GM20431 (cell line): Measurements from ENCODE around the gene MEF2D.

Experiments
- in situ Hi-C: fragments of 300-500 bp; cut with MseI, MboI; formaldehyde crosslinking; loops from one replicate; pipeline ENCODE4 v1.15.0; 2020; ENCODE audit warnings: low sequenced_read_pairs; ENCODE audit not compliant: unreplicated experiment

The MEF2D gene

GRCh38 chr1:156500543-156500792 lies at the start of gene MEF2D:
TSS of gene MEF2D (minus strand) at chr1:156500775. CDS start at chr1:156483292, 17,483 bp downstream.
- in situ Hi-C loops = no loop called here

DNA sequence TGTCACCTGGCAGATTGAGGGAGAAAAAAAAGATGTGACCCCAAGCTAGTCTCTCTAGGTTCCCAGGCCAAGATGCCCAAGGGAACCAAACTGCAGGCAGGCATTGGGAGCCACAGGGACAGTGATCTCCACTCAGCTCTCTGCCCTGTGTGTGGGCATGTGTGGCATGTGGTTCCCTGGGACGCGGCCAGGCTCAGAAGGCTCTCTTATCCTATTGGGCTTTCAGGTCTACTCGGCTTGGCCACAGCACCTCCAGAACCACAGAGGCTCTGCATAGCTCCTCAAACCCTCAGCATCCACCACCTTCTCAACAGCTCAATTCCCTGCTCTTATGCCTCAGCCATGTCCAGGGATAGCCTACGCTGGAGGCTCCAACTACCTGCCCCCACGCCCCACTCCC lies 49.8 kb upstream of the MEF2D start:
- in situ Hi-C loops = no loop called here

GRCh38 chr1:156549831-156550230 lies 49.3 kb upstream of the MEF2D start:
- in situ Hi-C loops = no loop called here

DNA sequence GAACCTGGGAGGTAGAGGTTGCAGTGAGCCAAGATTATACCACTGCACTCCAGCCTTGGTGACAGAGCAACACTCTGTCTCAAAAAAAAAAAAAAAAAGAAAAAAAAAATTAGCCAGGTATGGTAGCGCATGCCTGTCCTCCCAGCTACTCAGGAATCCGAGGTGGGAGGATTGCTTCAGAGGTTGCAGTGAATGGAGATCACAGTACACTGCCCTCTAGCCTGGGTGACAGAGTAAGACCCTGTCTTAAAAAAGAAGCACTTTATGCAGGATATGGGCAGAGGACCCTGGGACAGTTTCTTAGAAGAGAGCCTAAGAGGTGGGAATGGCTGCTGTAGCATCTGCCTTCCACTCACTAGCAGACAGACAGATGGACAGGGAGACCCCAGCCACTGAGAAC lies 48.8 kb upstream of the MEF2D start:
- in situ Hi-C loops = no loop called here

DNA sequence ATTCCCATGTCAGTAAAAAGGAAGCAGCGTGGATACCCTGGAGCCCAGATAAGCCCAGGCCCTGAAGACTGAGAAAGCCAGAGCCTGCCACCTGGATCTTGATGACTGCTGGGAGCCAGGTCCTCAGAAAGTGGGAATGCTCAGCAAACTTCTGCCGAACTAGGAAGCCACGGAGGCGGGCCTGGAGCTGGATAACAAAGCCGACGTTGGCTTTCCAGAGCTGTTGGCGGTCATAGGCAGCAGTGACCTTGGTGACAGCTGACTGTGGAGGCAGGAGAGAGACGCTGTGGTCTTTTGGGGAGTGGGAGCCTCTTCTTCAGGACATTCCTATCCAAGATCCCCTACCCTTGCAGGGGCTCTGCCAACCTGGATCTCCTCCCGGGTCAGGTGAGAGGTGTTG lies 47.4 kb upstream of the MEF2D start:
- in situ Hi-C loops = no loop called here

DNA sequence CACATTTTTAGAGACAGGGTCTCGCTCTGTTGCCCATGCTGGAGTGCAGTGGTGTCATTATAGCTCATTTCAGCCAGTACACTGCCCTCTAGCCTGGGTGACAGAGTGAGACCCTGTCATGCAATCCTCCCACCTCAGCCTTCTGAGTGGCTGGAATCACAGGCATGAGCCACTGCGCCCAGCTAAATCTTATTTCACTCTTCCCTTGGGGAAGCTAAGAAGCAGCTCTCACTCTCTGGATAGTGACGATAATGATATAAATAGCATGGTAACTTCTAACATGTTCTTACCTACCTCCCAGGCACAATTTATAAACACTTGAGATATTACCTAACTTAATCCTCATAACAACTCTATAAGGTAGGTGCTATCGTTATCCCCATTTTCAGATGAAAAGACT lies 46.9 kb upstream of the MEF2D start:
- in situ Hi-C loops = no loop called here

DNA sequence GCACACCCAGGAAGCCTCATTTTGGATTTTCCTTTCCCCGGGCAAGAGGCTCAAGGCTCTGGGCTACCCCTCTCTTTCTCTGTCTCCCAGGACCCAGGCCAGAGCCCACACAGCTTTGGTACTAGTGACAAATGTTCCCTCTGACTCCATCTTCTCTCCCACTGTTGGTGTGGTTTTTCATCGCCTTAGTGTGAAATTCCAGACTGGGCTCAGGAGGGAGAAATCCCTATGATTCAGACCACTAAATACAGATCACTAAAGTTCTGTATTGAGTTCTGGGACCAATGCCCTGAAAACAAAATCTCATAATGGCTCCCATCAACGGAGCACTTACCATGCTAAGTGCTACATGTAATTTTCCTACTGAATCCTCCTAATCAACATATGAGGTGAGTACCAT lies 45.7 kb upstream of the MEF2D start:
- in situ Hi-C loops = no loop called here

GRCh38 chr1:156544592-156545102 lies 44.1 kb upstream of the MEF2D start:
- in situ Hi-C loops = no loop called here

- in situ Hi-C loops = no loop called here
These were observed 42.5 kb upstream of the MEF2D start for GRCh38 chr1:156543066-156543465.

DNA sequence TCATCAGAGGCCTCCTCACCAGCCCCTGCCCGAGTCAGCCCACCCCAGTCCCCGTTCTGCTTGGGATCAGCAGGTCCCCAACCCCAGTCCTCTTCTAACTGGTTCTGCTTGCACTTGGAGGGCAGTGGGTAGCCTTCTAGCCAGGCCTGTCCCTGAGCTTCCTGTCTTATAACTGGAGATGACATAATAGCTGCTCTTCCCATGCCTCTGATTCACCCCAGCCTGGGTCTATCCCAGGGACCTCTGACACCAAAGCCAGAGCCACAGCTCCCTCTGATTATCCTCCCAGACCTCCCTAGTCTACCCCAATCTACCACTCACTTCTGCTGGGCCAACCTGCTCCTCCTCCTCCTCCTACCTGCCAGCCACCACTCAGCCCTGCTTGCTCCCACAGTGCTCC lies 40.4 kb upstream of the MEF2D start:
- in situ Hi-C loops = no loop called here

- in situ Hi-C loops = no loop called here
These were observed 39.3 kb upstream of the MEF2D start for GRCh38 chr1:156539818-156540355.

DNA sequence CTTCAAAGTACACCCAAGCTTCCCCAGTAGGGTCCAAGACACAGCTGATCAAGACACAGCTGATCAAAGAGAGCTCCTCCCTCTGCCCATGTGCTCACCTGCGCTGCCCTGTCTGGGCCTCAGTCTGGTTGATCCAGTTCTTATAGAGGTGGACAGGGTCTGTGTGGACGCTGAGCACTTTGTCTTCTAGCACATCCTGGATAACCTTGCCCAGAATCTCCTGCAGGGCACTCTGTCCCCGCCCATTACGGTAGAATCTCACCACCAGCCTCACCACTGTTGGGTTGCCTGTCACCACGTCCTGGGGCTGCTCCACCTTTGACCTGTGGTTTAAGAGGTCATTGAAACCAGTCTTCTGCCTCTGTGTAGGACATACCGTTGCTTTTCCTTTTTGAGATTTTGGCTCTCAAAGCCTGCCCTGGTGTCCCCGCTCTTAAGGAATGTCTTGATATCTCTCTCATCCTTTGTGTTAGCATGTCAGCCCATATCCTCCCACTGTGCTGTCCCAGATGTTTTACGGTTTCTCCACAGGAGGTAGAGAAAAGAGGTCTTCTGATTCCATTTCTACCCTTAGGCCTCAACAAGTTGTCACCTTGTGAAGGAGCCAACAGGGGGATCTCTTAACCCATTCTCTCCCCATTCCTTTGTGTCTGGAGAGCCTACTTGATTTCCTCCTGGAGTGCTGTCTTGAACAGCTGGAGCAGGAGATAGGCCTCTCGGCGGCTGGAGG lies 38.3 kb upstream of the MEF2D start:
- in situ Hi-C loops = no loop called here

DNA sequence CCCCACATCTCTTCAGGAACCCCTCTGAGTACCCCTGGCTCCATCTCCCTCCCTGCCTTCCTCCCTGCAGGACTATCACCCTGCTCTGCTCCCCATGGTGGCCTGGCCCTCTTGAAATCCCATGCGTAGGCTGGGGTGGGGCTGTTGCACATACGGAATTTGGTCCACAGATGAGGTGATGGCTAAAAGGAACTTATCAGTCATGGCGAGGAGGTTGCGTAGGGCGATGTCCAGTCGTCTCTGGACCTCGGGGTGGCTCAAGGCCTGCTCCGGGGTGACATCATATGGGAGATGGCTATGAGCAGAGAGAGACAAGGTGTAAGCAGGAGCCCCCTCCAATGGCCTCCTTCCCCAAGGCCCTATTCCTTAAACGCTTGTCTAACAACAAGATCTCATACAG lies 36.5 kb upstream of the MEF2D start:
- in situ Hi-C loops = no loop called here

- in situ Hi-C loops = no loop called here
These were observed 34.0 kb upstream of the MEF2D start for GRCh38 chr1:156534424-156535060.

DNA sequence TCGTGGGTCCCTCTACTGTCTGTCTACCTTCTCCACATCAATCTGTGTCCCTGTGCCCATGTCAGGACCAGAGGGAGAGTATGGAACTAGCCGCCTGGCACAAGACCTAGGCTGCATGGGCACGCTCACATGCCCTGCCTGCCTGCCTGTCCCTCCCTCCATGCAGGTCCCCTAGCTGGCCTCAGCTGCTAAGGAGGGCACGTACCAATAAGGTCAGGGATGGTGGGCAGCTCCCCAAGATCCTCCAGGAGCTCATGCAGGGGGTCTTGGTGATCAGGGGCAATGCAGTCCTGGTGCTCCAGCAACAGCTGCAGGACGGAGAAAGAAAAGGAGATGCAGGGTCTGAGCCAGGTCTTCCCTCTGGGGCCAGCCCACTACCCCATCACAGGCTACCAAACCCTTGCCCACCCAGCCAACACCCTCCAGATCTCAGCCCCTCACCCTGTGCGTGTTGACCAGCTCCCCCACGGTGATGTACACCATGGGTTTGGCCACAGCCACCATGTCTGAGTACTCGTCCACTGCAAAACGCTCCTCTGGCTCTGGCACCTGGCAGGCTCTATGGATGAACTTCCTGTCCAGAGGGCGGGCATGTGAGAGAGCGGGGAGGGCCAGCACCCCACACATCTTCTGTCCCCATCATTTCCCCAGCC lies 33.1 kb upstream of the MEF2D start:
- in situ Hi-C loops = no loop called here

DNA sequence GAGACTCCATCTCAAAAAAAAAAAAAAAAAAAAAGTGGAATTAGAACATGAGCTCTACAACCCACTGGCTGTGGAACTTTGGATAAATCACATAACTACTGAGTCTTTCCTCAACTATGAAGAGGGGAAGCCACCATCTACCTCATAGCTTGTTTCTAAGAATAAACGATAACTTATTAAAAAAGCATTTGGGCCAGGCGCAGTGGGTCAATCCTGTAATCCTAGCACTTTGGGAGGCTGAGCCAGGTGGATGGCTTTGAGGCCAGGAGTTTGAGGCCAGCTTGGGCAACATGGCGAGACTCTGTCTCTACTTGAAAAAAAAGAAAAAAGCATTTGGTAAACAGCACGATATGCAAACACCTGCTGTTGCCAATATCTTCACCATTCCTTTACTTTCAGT lies 31.8 kb upstream of the MEF2D start:
- in situ Hi-C loops = no loop called here

- in situ Hi-C loops = no loop called here
These were observed 29.4 kb upstream of the MEF2D start for GRCh38 chr1:156530006-156530405.

DNA sequence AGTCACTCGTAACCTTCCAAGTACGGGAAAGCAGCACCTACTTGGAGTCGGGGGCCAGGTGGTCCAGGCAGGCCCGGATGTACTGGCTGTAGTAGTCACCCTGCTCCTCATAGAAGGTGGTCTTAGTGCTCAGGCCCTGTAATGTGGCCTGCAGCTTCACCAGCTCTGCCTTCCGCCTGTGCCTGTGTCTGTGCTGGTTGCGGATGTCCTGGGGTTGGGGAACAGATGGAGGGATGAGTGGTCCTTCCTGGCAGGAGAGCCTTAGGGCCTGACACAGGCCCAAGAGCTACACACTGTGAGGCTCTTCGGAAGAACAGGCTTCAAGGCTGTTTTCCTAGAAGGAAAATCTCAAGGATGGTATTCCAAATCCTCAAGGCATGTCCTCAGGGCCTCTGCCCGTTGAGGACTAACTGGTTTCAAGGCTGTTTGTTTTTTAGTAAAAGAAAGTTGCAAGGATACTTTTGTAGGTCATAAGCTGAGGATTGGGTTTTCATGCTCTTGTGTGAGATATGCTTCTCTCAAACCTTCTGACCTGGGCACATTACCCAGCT lies 28.4 kb upstream of the MEF2D start:
- in situ Hi-C loops = no loop called here

GRCh38 chr1:156528231-156528630 lies 27.7 kb upstream of the MEF2D start:
- in situ Hi-C loops = no loop called here

DNA sequence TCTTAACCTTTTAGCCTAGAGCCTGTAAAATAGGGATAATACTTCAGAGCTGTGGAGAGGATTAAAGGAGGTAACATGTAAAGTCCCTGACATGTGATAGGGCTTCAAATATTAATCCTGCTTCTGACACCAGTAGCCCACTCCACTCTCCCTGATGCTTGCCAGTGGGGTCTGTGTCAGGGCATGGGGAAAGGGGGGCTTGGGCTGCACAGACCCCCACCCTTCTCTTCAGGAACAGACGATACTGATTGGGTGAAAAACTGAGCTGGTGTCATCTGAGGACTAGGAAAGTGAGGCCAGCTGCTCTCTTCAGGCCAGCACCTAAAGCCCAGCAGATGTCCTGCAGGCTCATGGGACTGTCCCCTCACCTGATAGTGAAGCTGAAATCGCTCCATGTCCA lies 27.0 kb upstream of the MEF2D start:
- in situ Hi-C loops = no loop called here
